CD14-positive monocyte (primary cell): ENCODE data around the gene CAST. TPM values are rescaled to one million over a fixed set of nuclear protein-coding genes. Genes with fewer than 3 reads are reported as not detected.

Source experiments
- DNase-seq, 3 donors: peaks; one replicate each; pipeline ENCODE4 v3.0.0-alpha.2; 2011 to 2022
- H2AFZ ChIP-seq: 2 replicates; pipeline ENCODE4 v1.6.0; 2012; ENCODE audit warnings: mild to moderate bottlenecking, low read depth, low read length, inconsistent platforms; ENCODE audit not compliant: insufficient read depth, poor library complexity, severe bottlenecking
- H3K27ac ChIP-seq, 2 donors: 1 replicate in 1 of 2; 2 replicates in 1 of 2; pipeline ENCODE4 v1.5.1; 2012 to 2013; ENCODE audit warnings: low read length in 2 of 2, control low read depth in 1 of 2, inconsistent platforms in 1 of 2, low read depth in 1 of 2, mild to moderate bottlenecking in 1 of 2
- H3K27me3 ChIP-seq, 2 donors: one replicate each; pipeline versions ENCODE4 v1.6.0 to v1.6.1; 2011 to 2013; ENCODE audit warnings: low read length in 2 of 2; ENCODE audit not compliant: control insufficient read depth in 2 of 2, insufficient read depth in 2 of 2
- H3K36me3 ChIP-seq, 2 donors: replicated peaks in 1 of 2; 1 replicate in 1 of 2; 2 replicates in 1 of 2; pipeline versions ENCODE4 v1.5.1 to v1.6.1; 2012 to 2013; ENCODE audit warnings: low read length in 2 of 2, control low read depth in 1 of 2, inconsistent platforms in 1 of 2, mild to moderate bottlenecking in 1 of 2; ENCODE audit not compliant: insufficient read depth in 2 of 2, control insufficient read depth in 1 of 2
- H3K4me1 ChIP-seq, 2 donors: 1 replicate in 1 of 2; 2 replicates in 1 of 2; pipeline versions ENCODE4 v1.5.1 to v1.6.1; 2012 to 2013; ENCODE audit warnings: low read length in 2 of 2, control low read depth in 1 of 2, inconsistent platforms in 1 of 2, mild to moderate bottlenecking in 1 of 2, moderate library complexity in 1 of 2; ENCODE audit not compliant: insufficient read depth in 2 of 2, control insufficient read depth in 1 of 2
- H3K4me2 ChIP-seq: replicated peaks from 2 replicates; pipeline ENCODE3; 2012; ENCODE audit warnings: low read length, moderate library complexity, mild to moderate bottlenecking; ENCODE audit not compliant: poor library complexity, severe bottlenecking; ENCODE audit errors: extremely low read depth
- H3K4me3 ChIP-seq, 3 experiments: fragments of 200-600 bp in 1 of 3; sonication (generic) in 1 of 3; replicated peaks in 1 of 3; 1 replicate in 2 of 3; 2 replicates in 1 of 3; pipeline ENCODE4 v1.5.1; 2011 to 2013; ENCODE audit warnings: low read length in 3 of 3, mild to moderate bottlenecking in 3 of 3, control low read depth in 2 of 3, low read depth in 2 of 3, inconsistent platforms in 1 of 3, moderate library complexity in 1 of 3
- H3K79me2 ChIP-seq: 2 replicates; pipeline ENCODE4 v1.6.0; 2012; ENCODE audit warnings: mild to moderate bottlenecking, control low read depth, inconsistent platforms, low read length, moderate library complexity; ENCODE audit not compliant: insufficient read depth
- H3K9ac ChIP-seq: 2 replicates; pipeline ENCODE4 v1.6.0; 2017; ENCODE audit warnings: low read length, mild to moderate bottlenecking; ENCODE audit not compliant: insufficient read depth, poor library complexity, severe bottlenecking
- H3K9me3 ChIP-seq, 2 donors: replicated peaks in 1 of 2; 1 replicate in 1 of 2; 2 replicates in 1 of 2; pipeline versions ENCODE4 v1.5.1 to v1.6.1; 2012 to 2013; ENCODE audit warnings: low read length in 2 of 2, control low read depth in 1 of 2; ENCODE audit not compliant: control insufficient read depth in 1 of 2, insufficient read depth in 1 of 2
- H4K20me1 ChIP-seq: 2 replicates; pipeline ENCODE4 v1.6.0; 2012; ENCODE audit warnings: mild to moderate bottlenecking, low read length, control low read depth, moderate library complexity; ENCODE audit not compliant: insufficient read depth
- H3K27ac Mint-ChIP-seq, 7 donors: one replicate each; pipeline ENCODE4 v1.8.0; 2020; ENCODE audit warnings: mild to moderate bottlenecking in 7 of 7, mixed read lengths in 7 of 7, moderate library complexity in 6 of 7, inconsistent platforms in 2 of 7
- H3K27me3 Mint-ChIP-seq, 3 donors: one replicate each; pipeline ENCODE4 v1.8.0; 2021 to 2022; ENCODE audit warnings: low read depth in 3 of 3, mild to moderate bottlenecking in 3 of 3, mixed read lengths in 3 of 3, moderate library complexity in 3 of 3, inconsistent platforms in 1 of 3
- H3K36me3 Mint-ChIP-seq, 2 donors: one replicate each; pipeline ENCODE4 v1.8.0; 2020; ENCODE audit warnings: mixed read lengths in 2 of 2, inconsistent platforms in 1 of 2, mild to moderate bottlenecking in 1 of 2
- H3K4me1 Mint-ChIP-seq: one replicate; pipeline ENCODE4 v1.8.0; 2020; ENCODE audit warnings: mild to moderate bottlenecking, mixed read lengths
- H3K4me3 Mint-ChIP-seq, 2 donors: one replicate each; pipeline ENCODE4 v1.8.0; 2020; ENCODE audit warnings: mild to moderate bottlenecking in 2 of 2, mixed read lengths in 2 of 2, moderate library complexity in 1 of 2
- H3K9me3 Mint-ChIP-seq, 7 donors: one replicate each; pipeline ENCODE4 v1.8.0; 2020 to 2022; ENCODE audit warnings: mixed read lengths in 7 of 7, mild to moderate bottlenecking in 6 of 7, moderate library complexity in 6 of 7, inconsistent platforms in 2 of 7
- CTCF ChIP-seq: fragments of 200-600 bp; IDR thresholded peaks from one replicate; pipeline ENCODE4 v1.8.0; 2022; ENCODE audit warnings: antibody characterized with exemption, mild to moderate bottlenecking
- WGBS: methylation state at CpG from one replicate; pipeline ENCODE4 v1.1.5; 2013; ENCODE audit warnings: missing lambda C conversion rate; ENCODE audit not compliant: insufficient coverage; 5-methylcytosine and 5-hydroxymethylcytosine counted together
- intact Hi-C, 2 donors: fragments of 100-400 bp; cut with micrococcal nuclease; formaldehyde crosslinking; loops; one replicate each; pipeline versions ENCODE4 v1.15.0 to v1.15.1; 2023
- polyA plus RNA-seq, 3 donors: library from polyadenylated mRNA; depleted of rRNA in 1 of 3; unstranded in 2 of 3; stranded (reverse) in 1 of 3; fragments of 300-500 nt in 2 of 3; fragments of >200 nt in 1 of 3; fragmentation: Illumina TruSeq in 2 of 3; gene quantifications; 1 replicate in 2 of 3; 2 replicates in 1 of 3; pipeline ENCODE4 v1.2.3, GENCODE V29; 2012 to 2021

The CAST gene
- polyA plus RNA-seq, 3 donors = 49.6 to 125 (median 76.8) TPM

GRCh38 chr5:96763026-96763425, 100.8 kb downstream of the CAST start:
- intact Hi-C loops = no loop called here
- H3K36me3 Mint-ChIP-seq = peaks cover 75 to 80% of the 10 kb centered on the region in 2 donors

GRCh38 chr5:96765043-96765442, 102.9 kb downstream of the CAST start:
- Histone ChIP-seq H3K79me2 (no peaks in the 10 kb centered on the region), H3K9me3 (no peaks in the 10 kb centered on the region), H4K20me1 (peaks cover 86% of the 10 kb centered on the region), H3K27ac (peak overlapping the region in 1 of 2 donors; percentile 4), H2AFZ (no peak overlapping the region), H3K9ac (no peak overlapping the region), H3K27me3 (no peaks in the 10 kb centered on the region), H3K4me1 (no peaks in the 10 kb centered on the region), H3K4me2 (no peak overlapping the region), H3K4me3 (no peak overlapping the region), H3K36me3 (peaks cover 98 to 100% of the 10 kb centered on the region in 2 donors)
- Mint-ChIP-seq H3K36me3 (peaks cover 80 to 87% of the 10 kb centered on the region in 2 donors), H3K9me3 (no peaks in the 10 kb centered on the region), H3K4me3 (no peak overlapping the region), H3K4me1 (no peaks in the 10 kb centered on the region), H3K27me3 (peaks cover 0 to 1% (median 0%) of the 10 kb centered on the region in 3 donors), H3K27ac (peak overlapping the region in 1 of 7 donors; percentile 26)
- DNase-seq = no peak
- intact Hi-C loops = no loop called here
- WGBS = no CpG with 5 or more reads among the region's 1 CpG
- TF ChIP-seq CTCF = no peak

More at GRCh38 chr5:96763026-96763425, 100.8 kb downstream of the CAST start:
- Mint-ChIP-seq H3K27me3 (peaks cover 0 to 1% (median 0%) of the 10 kb centered on the region in 3 donors), H3K4me1 (no peaks in the 10 kb centered on the region), H3K4me3 (no peak overlapping the region), H3K9me3 (no peaks in the 10 kb centered on the region), H3K27ac (no peak overlapping the region)
- H3K4me3 ChIP-seq = no peak overlapping the region
- TF ChIP-seq CTCF = no peak
- no peaks in the 10 kb centered on the region for H3K9me3 ChIP-seq
- H3K9ac ChIP-seq = no peak overlapping the region
- H3K4me1 ChIP-seq = no peaks in the 10 kb centered on the region
- no peak overlapping the region for H2AFZ ChIP-seq
- H3K27ac ChIP-seq = no peak overlapping the region
- no peaks in the 10 kb centered on the region for H3K79me2 ChIP-seq
- DNase-seq = no peak
- WGBS = 100% methylated on average over 3 of the region's 5 CpGs
- H3K27me3 ChIP-seq = no peaks in the 10 kb centered on the region
- no peak overlapping the region for H3K4me2 ChIP-seq
- peaks cover 78% of the 10 kb centered on the region for H4K20me1 ChIP-seq
- peaks cover 97 to 99% of the 10 kb centered on the region in 2 donors for H3K36me3 ChIP-seq
